HT-29 (cell line): ENCODE results near the gene SPATA24. TPM values are rescaled to one million over a fixed set of nuclear protein-coding genes. Genes with fewer than 3 reads are reported as not detected.
"Not testable (repeated sequence)": the region's sequence is repeated elsewhere in the genome, so short reads cannot be mapped to it uniquely, and the experiment has no call there.

ENCODE experiments used
- DNase-seq: peaks from one replicate; pipeline ENCODE4 v3.0.0-alpha.2; 2015; ENCODE audit warnings: low spot score
- total RNA-seq: library from RNA; depleted of rRNA; stranded (reverse); fragments of >200 nt; shearing (Covaris generic); gene quantifications from 2 replicates; pipeline ENCODE4 v1.2.3, GENCODE V29; 2014

The SPATA24 gene
- total RNA-seq, 1 experiment from 2014 or later: 3.8 TPM

GRCh38 chr5:139417214-139417613 is 13.3 kb upstream of the SPATA24 start:
- no peak for DNase-seq

DNA sequence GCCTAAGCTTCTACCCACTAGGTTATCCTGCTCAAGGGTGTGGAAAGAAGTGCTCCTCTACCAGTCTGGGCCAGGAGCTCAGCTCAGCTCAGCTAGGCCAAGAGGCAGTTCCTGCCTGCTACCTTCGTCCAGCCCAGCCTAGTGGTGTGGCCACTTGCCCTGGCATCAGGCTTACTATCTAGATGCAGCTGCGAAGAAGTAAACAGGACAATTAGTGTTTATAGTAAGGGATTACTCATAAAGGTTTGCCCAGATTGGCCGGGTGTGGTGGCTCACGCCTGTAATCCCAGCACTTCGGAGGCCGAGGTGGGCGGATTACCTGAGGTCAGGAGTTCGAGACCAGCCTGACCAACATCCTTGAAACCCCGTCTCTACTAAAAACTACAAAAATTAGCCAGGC is 12.8 kb upstream of the SPATA24 start:
- DNase-seq: no peak

- no peak for DNase-seq
These were observed 12.0 kb upstream of the SPATA24 start for GRCh38 chr5:139415869-139416268.

GRCh38 chr5:139415221-139415861 is 11.5 kb upstream of the SPATA24 start:
- DNase-seq: no peak

DNA sequence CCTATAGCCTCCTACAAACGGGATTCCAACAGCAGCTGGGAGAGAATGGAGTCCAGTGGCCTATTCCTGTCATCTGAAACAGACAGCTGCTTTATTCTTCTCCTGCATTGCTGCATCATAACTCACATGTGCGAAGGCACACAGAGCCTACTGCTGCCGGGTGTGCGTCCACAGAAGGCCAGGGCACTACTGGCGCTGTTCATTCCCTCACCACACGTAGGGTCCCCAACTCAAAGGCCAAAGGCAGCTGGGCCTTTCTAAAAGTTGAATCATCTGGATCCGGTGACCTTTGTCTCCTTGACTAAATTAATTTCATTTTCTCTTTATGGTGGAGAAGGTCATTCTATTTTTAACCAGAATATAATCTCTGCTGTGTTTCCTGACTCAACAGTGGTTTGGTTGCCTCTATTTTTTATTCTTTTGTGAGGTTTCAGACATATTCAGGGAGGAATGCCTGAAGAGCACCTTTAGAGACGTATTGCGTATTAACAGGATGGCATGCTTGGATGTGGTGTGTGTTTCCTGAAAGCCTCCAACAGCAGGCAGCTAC is 10.8 kb upstream of the SPATA24 start:
- DNase-seq: no peak

GRCh38 chr5:139413963-139414362 is 10.1 kb upstream of the SPATA24 start:
- DNase-seq: no peak

DNA sequence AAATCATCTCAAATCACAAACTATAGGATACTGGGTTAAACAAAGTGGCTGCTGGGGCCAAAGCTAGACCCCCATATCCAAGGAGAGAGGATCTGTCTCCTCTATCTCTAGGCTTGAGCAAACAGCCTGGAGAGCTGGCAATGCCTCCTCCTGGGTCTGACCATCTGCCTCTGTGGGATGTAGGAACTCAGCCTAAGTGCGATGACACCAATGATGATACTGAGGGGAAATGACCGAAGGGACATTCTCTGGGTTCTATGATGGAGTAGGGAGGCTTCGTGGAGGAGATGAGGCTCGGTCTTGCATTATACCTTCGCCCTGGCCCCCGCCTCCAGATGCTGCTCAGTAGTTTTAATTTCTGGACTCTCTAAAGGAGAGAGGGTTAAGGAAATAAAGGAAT is 9.3 kb upstream of the SPATA24 start:
- DNase-seq: no peak

DNA sequence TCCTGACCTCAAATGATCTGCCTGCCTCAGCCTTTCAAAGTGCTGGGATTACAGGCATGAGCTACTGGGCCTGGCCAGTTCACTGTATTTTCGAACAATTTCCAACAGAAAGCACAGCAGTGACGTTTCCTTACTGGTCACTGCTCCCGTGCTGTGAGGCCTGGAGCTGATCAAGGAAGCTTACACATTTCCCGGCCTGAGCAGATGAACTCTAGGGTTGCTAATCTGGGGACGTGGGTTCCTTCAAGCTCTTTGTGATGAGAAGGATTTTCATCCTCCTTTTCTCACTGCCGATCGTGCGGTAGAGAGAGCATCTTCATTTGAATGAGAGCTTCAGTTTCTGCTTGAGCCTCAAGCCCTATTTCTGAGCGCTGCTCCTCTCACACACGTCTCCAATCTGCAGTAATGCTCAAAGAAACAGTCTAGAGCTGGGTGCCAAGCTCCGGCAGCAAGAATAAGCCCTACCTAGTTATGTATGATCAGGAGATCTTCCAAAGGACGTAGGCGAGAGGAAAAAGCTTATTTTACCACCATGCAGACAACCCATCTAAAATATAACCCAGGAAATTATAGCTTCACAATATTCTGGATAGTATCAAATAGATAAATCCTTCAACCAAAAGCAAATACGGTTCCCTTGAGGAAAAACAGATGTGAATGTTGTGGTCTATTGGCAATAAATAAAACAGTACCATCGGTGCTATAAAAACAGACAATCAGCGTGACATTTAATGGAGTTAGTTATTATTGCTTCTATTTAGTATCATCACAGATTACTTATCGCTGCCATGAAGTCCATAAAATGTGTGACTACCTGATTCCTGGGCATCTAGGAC is 7.3 kb upstream of the SPATA24 start:
- DNase-seq: no peak

- DNase-seq: no peak
These were observed 6.5 kb upstream of the SPATA24 start for GRCh38 chr5:139410121-139410992.

GRCh38 chr5:139409116-139409515 is 5.2 kb upstream of the SPATA24 start:
- DNase-seq: not testable (repeated sequence)

DNA sequence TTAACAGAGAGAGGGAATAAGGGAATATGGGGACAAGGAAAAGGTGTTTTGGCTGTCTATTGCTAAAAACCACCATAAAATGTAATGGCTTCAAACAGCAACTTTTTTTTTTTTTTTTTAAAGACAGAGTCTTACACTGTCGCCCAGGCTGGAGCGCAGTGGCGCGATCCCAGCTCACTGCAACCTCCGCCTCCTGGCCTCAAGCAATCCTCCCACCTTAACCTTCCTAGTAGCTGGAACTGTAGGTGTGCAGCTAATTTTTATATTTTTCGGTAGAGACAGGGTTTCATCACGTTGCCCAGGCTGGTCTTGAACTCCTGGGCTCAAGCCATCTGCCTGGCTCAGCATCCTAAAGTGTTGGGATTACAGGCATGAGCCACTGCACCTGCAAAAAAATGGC is 4.3 kb upstream of the SPATA24 start:
- DNase-seq: no peak

DNA sequence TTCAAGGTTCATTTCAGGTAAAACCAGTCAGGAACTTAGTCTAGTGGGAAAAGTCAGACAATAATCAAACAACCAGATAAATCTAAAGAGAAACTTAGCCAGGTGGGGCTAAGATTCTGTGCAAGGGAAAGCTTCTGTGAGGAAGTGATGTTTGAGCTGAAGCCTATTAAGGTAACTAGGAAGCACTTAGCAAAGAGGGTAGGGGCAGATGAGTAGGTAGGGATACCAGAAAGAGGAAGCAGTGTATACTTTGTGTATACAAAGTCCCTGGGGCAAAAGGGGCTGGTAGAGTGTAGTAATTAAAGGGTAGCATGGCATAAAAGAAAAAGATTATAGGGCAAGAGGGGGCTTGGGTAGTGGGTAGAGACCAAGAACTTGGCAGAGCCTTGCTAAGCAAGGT is 3.6 kb upstream of the SPATA24 start:
- no peak for DNase-seq

- no peak for DNase-seq
These were observed 3.1 kb upstream of the SPATA24 start for GRCh38 chr5:139406963-139407362.

DNA sequence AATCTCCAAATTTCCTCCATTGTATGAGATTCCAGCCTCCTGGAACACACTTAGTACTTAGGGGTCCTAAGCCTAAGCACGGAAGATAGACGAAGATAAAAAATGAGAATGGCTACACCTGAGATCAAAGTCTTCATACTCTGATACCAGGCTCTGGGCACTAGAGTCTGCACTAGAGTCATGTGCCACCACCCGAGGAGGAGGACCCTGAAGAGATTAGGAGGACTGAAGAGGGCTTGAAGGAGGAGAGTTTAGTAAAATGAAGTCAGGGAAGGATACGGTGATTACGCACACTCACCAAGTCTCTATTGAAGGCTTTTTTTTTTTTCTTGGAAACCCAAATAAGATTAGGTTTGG is 573 bp upstream of the SPATA24 start:
- no peak for DNase-seq

GRCh38 chr5:139403418-139403786 is 487 bp downstream of the SPATA24 start:
- no peak for DNase-seq

DNA sequence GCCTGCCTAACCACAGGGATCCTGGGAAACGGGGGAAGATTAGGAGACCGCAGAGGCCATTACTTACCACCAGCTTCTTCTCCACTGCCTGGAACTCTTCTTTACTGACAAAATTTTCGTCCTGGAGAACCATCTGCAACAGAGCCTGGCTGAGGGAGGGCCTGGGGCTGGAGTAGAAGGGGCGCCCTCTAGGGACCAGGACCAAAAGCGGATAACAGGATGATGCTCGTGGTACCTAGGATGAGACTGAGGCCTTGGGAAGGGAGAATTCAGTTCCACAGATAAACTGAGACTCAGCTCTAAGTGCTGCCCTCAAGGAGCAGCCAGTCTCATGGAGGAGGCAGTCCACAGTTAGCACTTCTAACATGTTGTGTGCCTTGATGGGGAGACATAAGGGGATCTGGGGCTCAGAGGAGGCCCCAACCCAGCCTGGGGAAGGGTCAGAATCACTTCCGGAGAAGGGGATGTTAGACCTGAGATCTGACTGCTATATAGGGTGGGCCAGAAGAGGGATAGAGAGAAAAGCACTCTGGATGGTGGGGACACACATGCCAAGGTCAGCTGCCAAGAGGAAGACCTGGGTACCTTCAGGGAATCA is 1.2 kb downstream of the SPATA24 start:
- DNase-seq: peak; percentile 50

DNA sequence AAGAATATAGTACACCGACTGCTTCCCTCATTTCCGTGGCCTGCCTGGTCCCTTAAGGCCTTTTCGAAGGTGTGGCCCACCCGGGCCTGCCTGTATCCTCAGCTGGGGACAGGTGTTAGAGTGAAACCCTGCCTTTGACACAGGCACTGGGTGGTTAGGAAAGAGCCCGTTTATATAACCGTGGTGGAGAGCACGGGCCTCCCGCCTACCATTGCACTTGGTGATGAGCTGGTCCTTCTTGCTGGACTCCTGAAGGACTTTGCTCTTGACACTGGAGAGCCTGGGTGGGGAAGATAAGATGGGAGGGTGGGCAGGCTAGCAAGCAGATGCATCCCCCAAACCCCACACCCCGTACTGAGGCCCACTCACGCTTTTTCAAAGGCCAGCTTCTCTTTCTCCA is 2.3 kb downstream of the SPATA24 start:
- no peak for DNase-seq

- DNase-seq: no peak
These were observed 4.3 kb downstream of the SPATA24 start for GRCh38 chr5:139399501-139400121.

GRCh38 chr5:139397921-139398320 is 6.0 kb downstream of the SPATA24 start:
- DNase-seq: no peak

DNA sequence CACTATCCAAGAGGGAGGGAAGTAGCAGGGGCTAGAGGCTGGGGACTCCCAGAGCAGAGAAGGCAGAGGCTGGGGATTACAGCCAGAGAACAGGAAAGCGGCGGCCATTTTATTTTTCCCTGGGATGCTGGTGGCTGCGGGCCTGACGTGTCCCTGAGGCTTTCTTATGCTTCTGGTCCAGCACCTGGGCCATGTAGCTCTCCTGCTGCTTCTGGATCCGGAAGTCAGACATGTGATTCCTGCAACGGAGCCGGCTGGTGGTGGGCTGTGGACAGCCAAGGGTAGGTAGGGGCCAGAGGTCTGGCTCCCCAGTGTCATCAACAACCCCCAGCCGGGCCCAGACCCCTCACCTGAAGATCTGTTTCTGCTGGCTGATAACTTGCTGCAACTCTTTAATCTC is 7.2 kb downstream of the SPATA24 start:
- DNase-seq: no peak
